HG03103 (cell line): ENCODE data around the gene DUSP9.

Experiments used
- ATAC-seq: cut with Tn5 transposase; IDR thresholded peaks from one replicate; pipeline ENCODE4 v1.9.1; 2021; ENCODE audit warnings: low read depth; ENCODE audit not compliant: unreplicated experiment

The DUSP9 gene

GRCh38 chrX:153621949-153622598, 24.9 kb upstream of the DUSP9 start:
- ATAC-seq, result no peak

DNA sequence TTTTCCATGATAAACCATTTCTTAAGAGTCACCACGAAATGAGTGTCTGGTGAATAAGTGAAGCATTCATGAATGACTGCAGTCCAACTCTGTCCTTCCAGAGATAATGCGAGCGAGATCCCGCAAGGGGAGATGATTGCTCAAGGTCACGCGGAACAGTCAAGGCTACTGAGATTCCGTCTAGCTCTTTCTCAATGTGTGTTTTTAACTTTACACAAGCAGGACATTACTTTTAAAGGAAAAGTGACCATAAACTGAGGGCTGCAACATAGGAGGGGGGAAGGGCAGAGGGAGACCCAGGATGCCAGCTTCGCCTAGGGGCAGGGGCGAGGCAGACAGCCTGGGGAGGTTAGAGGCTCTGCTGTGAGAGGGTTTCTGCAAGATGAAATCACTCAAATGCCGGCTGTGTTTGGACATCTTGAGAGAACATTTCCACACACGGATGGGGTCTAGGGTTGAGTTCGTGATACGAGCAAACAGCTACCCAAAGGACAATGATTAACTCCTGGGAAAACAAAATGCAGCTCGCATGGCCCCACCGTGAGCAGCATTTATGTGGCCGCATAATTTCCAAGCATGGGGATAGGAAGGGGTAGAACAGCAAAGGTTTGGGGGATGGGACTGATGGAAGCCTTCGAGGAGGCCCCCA, 24.2 kb upstream of the DUSP9 start:
- ATAC-seq, result no peak

DNA sequence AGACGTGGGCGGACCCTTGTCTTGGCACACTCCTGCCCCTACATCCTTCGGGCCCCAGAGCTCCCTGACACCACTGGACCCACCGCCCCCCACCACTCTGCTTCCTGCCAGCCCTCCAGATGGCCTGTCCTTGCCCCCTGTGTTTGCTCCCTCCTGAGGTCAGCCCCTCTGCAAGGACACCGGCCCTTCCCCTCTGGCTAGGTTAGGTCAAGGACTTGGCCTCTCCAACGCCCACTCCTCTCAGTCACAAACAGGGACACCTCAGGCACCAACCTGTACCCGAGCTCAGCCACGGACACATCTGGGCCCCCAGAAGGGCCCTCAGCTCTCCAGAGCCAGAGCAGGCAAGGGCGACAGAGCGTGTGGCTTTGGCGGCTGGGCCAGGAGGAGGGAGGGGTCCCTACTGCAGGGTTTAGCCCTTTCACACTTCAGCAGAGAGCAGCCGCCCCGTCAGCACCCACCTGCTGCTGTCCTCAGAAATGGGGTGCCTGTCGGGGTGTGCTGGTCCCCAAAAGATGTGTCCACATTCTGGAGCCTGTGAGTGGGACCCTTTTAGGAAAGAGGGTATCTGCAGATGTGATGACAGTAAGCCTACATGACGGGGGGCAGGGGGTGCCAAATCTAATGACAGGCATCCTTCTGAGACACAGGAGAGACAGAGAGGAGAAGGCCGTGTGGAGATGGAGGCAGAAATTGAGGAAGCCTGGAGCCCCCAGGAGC, 23.5 kb upstream of the DUSP9 start:
- no peak for ATAC-seq

DNA sequence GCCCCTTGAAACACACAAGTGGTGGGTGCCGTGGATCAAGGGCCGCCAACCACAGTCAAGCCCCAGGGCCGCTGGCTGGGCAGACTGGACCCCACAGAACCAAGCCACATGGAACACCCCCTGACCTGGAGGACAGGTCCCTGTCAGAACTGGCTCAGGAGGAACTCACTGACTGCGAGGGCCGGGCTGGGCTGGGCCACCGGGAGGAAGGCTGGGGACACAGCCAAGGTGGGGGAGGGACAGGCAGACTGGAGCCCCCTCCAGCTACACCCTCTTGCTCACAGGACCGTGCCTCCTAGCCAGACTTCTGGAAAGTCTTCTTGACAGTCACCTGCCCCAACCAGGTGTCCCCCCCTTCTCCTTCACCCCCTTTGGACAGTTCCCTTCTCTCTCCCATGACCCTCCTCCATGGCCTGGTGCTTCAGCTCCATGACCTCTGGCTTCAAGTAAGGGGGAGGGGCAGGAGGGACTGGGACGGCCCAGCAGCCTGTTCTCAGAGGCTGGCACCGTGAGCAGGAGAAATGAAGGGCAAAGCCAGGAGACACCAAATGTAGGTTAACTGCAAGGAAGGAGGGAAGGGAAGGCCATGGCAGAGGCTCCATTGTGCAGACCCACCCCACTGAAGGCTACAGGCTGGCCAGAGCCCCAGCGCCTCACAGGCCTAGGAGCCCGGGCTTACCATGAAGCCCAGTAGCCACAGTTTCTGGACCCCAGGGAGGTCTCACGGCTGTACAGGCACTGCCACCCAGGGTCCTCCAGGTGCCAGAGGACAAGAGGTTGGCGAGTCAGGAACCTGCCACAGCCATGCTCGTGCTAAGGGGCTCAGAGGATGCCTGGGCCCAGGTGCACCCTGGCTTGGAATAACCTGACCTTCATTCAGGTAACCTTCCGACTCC, 22.6 kb upstream of the DUSP9 start:
- no peak for ATAC-seq

DNA sequence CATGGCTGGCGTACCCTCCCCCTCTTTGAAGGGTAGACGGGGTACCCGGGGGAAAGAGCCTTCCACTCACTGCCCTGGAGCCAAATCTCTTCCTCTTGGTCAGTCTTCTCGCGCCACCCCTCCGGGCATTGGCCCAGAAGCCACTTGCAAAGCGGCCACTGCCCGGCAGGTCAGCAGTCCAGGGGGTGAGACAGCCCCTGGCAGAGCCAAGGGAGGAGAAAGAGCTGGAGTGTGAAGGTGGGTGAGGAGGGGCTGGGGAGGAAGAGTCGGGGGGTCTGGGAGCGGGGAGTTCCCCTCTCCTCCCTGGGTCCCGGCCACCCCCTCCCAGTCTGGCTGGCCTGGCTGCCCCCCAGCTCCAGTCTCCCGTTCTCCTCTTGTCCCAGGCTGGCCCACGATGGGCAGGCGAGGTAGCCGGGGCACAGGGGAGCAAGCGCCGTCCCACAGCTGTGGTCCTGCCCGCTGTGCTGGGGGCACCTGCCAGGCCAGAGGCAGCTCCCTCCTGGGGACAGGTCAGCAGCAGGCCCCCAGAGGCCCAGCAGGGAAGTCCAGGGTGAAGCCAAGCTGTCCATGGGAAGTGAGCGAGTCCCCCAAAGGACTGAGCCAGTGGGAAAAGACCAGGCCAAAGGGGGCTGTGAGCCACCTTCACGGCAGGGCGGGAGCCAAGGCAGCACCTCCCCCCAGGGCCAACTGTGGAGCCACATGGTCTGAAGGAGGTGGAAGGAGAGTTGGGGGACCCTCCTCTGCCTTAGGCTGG, 21.6 kb upstream of the DUSP9 start:
- ATAC-seq, result no peak

GRCh38 chrX:153626025-153626633, 20.9 kb upstream of the DUSP9 start:
- ATAC-seq, result no peak

GRCh38 chrX:153626863-153627674, 19.9 kb upstream of the DUSP9 start:
- no peak for ATAC-seq

GRCh38 chrX:153627675-153628111, 19.3 kb upstream of the DUSP9 start:
- no peak for ATAC-seq

DNA sequence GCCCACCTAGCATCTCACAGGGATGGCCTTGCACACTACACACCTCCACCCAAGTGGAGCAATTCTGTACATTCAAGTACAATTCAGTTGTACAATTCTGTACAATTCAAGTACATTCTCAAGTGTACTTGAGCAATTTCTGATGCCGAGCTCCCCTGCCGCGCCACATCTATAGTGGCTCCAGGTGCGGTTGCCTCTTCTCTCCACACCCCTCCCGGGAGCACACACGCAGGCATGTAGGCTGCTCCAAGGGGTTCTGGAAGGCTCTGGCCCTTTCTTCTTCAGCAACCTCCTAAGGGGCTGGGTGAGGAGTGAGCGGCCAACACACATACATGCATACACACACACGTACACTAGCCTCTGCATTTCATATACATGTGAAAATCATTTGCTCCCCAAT, 18.9 kb upstream of the DUSP9 start:
- ATAC-seq, result no peak

- ATAC-seq, result no peak
Observed at GRCh38 chrX:153628665-153629064, 18.3 kb upstream of the DUSP9 start.

GRCh38 chrX:153631346-153631745, 15.7 kb upstream of the DUSP9 start:
- no peak for ATAC-seq

DNA sequence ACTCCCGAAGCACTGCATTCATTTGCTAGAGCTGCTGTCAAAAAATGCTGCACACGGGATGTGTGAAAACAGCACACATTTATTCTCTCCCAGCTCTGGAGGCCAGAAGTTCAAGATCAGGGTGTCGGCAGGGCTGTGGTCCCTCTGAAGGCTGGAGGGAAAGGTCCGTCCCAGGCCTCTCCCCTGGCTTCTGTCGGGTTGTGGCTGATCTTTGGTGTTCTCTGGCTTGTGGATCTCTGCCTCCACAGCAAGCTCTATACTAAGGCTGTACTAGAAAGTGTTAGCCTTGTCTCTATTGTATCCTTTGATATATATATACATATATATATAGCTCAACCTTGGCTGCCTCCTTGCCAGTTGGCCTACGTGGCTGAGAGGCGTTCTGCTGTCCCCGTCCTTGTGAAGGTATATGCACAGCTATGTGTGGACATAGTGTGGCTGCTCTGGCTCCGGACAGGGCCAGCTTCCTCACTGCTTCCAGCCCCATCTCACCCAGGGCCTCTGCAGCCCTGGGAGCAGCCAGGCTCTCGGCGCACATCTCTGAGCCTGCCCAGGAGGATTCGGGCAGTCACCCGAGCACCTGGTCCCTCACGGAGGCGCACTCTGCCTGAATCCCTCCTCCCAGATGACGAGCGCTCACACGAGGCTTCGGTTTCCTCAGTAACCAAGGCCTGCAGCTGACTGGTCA, 15.0 kb upstream of the DUSP9 start:
- ATAC-seq, result no peak

GRCh38 chrX:153632595-153632946, 14.4 kb upstream of the DUSP9 start:
- ATAC-seq, result no peak

DNA sequence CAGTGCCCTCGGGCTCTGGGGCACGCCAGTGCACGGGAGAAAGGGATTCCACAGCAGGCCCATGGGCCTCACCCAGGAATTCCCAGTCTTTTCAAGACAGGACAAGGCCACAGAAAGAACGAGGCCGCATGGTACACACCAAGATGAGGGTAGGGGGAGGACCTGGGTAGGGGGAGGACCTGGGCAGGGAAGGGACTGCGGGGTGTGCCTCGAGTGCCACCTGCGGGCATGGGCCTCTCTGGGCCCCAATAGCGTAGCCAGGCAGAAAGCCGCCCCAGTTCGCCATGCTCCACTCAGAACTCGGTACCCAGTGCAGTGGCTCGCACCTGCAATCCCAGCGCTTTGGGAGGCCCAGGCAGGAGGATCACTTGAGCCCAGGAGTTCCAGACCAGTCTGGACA, 14.0 kb upstream of the DUSP9 start:
- no peak for ATAC-seq

- ATAC-seq, result no peak
Observed at GRCh38 chrX:153633607-153634180, 13.3 kb upstream of the DUSP9 start.

GRCh38 chrX:153634236-153634635, 12.8 kb upstream of the DUSP9 start:
- ATAC-seq, result no peak

DNA sequence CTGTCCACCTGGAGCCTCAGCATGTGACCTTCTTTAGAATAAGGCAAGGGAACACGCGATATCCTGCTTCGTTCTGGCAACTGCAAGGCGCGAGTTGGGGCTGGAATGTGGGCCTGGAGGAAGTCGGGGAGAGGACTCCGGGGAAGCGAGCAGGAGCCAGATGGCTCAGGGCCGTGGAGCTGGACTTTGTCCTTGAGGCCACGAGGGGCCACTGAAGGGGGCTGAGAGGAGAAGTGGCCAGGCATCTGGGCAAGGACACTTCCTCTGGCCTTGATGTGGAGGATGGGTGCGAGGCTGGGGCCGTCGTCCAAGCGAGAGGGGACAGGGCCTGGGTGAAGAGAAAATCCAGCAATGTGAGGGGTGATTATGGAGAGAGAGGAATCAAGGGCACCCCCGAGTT, 12.2 kb upstream of the DUSP9 start:
- ATAC-seq, result no peak

DNA sequence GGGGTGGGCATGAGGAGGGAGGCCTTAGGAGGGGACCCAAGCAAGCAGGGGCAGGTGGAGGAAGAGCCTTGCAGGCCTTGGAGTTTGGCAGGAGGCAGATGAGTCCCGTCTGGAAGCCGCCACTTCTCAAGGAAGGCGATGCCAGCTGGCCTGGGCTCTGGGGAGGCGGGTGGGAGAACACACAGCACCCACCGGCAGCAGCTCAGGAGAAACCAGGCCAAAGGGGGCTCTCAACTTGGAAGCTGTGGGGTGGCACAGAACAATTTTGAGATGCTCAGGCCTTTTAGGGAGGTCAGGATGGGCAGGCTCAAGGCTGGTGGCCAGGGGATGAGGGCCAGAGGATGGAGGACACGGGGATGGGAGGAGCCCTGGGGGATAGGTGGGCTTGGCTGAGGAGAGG, 11.6 kb upstream of the DUSP9 start:
- ATAC-seq, result no peak
